Measurements from ENCODE around the gene S100A14. TPM values are rescaled to one million over a fixed set of nuclear protein-coding genes. Genes with fewer than 3 reads are reported as not detected.

Gene S100A14
- total and polyA plus RNA-seq, 2 of the 13 experiments (the other 11 are each of a cell fraction or from before 2014, with no cell fraction given), result 1.4 to 7.7 TPM

- TF ChIP-seq ZNF12 (CRISPR knock-in tag; IDR thresholded peaks at IDR 0.05) (no peak), ZNF616 (CRISPR knock-in tag; IDR thresholded peaks at IDR 0.05; ENCODE audit: low read depth) (no peak), MYNN (CRISPR knock-in tag; IDR thresholded peaks at IDR 0.05; ENCODE audit: low read depth) (no peak), YEATS4 (CRISPR knock-in tag; IDR thresholded peaks at IDR 0.05; ENCODE audit: borderline replicate concordance) (no peak), ZNF629 (CRISPR knock-in tag; conservative IDR thresholded peaks at IDR 0.05) (0 out of 2 replicates have a peak, but pooled peaks have one; percentile 42), ZNF562 (CRISPR knock-in tag; IDR thresholded peaks at IDR 0.05; ENCODE audit: borderline replicate concordance) (no peak), RFXANK (CRISPR knock-in tag; IDR thresholded peaks at IDR 0.05) (no peak), HMG20B (CRISPR knock-in tag; conservative IDR thresholded peaks at IDR 0.05) (no peak), BHLHE40 (IDR thresholded peaks at IDR 0.05; ENCODE audit: low read length) (no peak), ZBTB25 (CRISPR knock-in tag; IDR thresholded peaks at IDR 0.05) (no peak)
Observed at GRCh38 chr1:153613406-153613805, 2.7 kb downstream of the S100A14 start (continued).

GRCh38 chr1:153612755-153613331, 3.3 kb downstream of the S100A14 start, which contains the start of gene S100A16:
TSS of gene S100A16 (minus strand) at chr1:153613137. CDS start at chr1:153608151, 4,986 bp downstream.
- intact Hi-C loops (cut with micrococcal nuclease; ENCODE audit: unreplicated experiment) (no loop called here), in situ Hi-C loops (cut with HindIII; ENCODE audit: extremely low pct_ligation_motif_present, low pct_unique_long_range_greater_than_20kb) (no loop called here)
- no peak for FAIRE-seq
- ATAC-seq, result peak; percentile 49
- peak within 1 kb of the TSS; percentile 80 for H3K9ac ChIP-seq (ENCODE audit: insufficient read depth, low read depth, low read length)
- peak within 1 kb of the TSS; percentile 84 for H3K4me2 ChIP-seq (ENCODE audit: low read depth, low read length)
- peak within 1 kb of the TSS; percentile 60 to 76 (median 71) for H3K4me3 ChIP-seq (replicated peaks in 1 of 3; ENCODE audit: insufficient read depth in 1 of 3, low read depth in 2 of 3, low read length in 3 of 3)
- no peaks in the 10 kb centered on the region for H3K36me3 ChIP-seq (replicated peaks in 1 of 2; ENCODE audit: control insufficient read depth in 1 of 2, insufficient read depth in 2 of 2, low read length in 2 of 2)
- ChIA-PET POLR2A (interaction anchor here (1.0 to 12.2 kb wide), 13 partner anchors 9 to 163 kb away, joined by 3 to 390 read pairs (median 4); partner anchors contain the start of genes CHTOP, S100A1, S100A13 and SLC27A3), CTCF (ENCODE audit: low intra/inter-chr PET ratio, low total read pairs) (no interaction called here)
- WGBS (ENCODE audit: low lambda C conversion rate), result 0% methylated on average over 2 of the region's 9 CpGs
- H3K79me2 ChIP-seq (ENCODE audit: insufficient read depth, low read length), result peaks cover 12% of the 10 kb centered on the region
- H3K27me3 ChIP-seq (ENCODE audit: control insufficient read depth in 1 of 2, insufficient read depth in 2 of 2, low read length in 2 of 2), result no peaks in the 10 kb centered on the region; a peak in 1 of 5 replicates
- peaks cover 85% of the 10 kb centered on the region for H3K4me1 ChIP-seq (ENCODE audit: insufficient read depth, low read length)
- no peak within 1 kb of the TSS for H2AFZ ChIP-seq (ENCODE audit: low read length)
- no peak for DNase-seq (ENCODE audit: low spot score)
- peak within 1 kb of the TSS; percentile 66 for H3K27ac ChIP-seq (ENCODE audit: extremely low read length, insufficient read depth, low read length)
- H3K9me3 ChIP-seq (ENCODE audit: low read length), result no peaks in the 10 kb centered on the region
- no peaks in the 10 kb centered on the region for H4K20me1 ChIP-seq (ENCODE audit: insufficient read depth, low read length)
- BruUV-seq (replicated peaks), result no TSS peak
- TF ChIP-seq ZNF34 (CRISPR knock-in tag; IDR thresholded peaks at IDR 0.05; ENCODE audit: borderline replicate concordance) (0 out of 2 replicates have a peak, but pooled peaks have one; percentile 70), ZBTB7B (CRISPR knock-in tag; IDR thresholded peaks at IDR 0.05) (peak; percentile 87), KAT8 (CRISPR knock-in tag; IDR thresholded peaks at IDR 0.05) (peak; percentile 48; the same call in 1 of the 2 replicates), ZNF629 (CRISPR knock-in tag; conservative IDR thresholded peaks at IDR 0.05) (0 out of 2 replicates have a peak, but pooled peaks have one; percentile 12), ZNF547 (CRISPR knock-in tag; IDR thresholded peaks at IDR 0.05) (peak; percentile 23; the same call in 1 of the 2 replicates), ZKSCAN5 (CRISPR knock-in tag; IDR thresholded peaks at IDR 0.05) (no peak), ZNF574 (CRISPR knock-in tag; IDR thresholded peaks at IDR 0.05) (peak; percentile 61), SALL1 (CRISPR knock-in tag; IDR thresholded peaks at IDR 0.05) (no peak; the same call in 1 of the 2 replicates), ZSCAN29 (CRISPR knock-in tag; conservative IDR thresholded peaks at IDR 0.05) (0 out of 2 replicates have a peak, but pooled peaks have one; percentile 35), PATZ1 (CRISPR knock-in tag; IDR thresholded peaks at IDR 0.05) (peak; percentile 73)

Measured in HepG2 (cell line).